ENCODE results near the gene NEDD8. TPM values are rescaled to one million over a fixed set of nuclear protein-coding genes. Genes with fewer than 3 reads are reported as not detected.

NEDD8 gene
- total and polyA plus RNA-seq, 9 donors: 180 to 245 (median 221) TPM

DNA sequence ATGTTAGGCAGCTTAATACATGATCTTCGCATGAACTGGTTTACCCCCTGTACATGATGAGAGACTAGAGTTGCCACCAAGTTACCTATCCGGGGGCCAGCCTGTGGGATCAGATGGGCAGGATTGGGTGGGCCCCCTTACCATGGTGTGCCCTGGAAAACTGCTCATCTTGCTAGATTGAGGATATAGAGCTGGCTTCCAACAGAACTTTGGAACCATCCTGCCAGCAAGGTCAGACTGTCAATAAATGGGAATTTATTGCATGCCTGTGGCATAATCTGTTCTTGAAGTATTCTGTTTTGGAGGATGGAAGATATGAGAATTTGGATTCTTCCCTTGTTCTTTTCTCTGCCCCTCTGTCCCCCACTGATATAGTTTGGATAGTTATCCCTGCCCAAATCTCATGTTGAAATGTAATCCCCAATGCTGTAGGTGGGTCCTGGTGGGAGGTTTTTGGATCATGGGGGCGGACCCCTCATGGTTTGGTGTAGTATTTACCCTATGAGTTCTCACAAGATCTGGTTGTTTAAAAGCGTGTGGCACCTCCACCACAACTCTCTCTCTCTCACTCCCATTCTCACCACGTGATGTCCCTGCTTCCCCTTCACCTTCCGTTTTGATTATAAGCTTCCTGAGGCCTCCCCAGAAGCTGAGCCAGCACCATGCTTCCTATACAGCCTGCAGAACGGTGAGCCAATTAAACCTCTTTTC, 33.2 kb downstream of the NEDD8 start:
- Histone ChIP-seq H3K27ac (ENCODE audit: low read length) (no peak overlapping the region), H3K9me3 (replicated peaks; ENCODE audit: control insufficient read depth, low read depth, low read length) (no peaks in the 10 kb centered on the region), H3K27me3 (ENCODE audit: control insufficient read depth, insufficient read depth, low read length) (no peaks in the 10 kb centered on the region), H3K36me3 (ENCODE audit: control insufficient read depth, insufficient read depth, low read length) (peaks cover 27% of the 10 kb centered on the region), H3K4me3 (ENCODE audit: low read length) (no peak overlapping the region), H3K4me1 (ENCODE audit: control insufficient read depth, insufficient read depth, low read length) (peaks cover 14% of the 10 kb centered on the region)
- 90% methylated on average over 3 of the region's 7 CpGs for WGBS (ENCODE audit: insufficient coverage)
- no peak for DNase-seq

- no peak overlapping the region for H3K4me3 ChIP-seq (ENCODE audit: low read length)
- H3K27me3 ChIP-seq (ENCODE audit: control insufficient read depth, insufficient read depth, low read length): no peaks in the 10 kb centered on the region
- no peak overlapping the region for H3K27ac ChIP-seq (ENCODE audit: low read length)
- H3K9me3 ChIP-seq (replicated peaks; ENCODE audit: control insufficient read depth, low read depth, low read length): no peaks in the 10 kb centered on the region
- WGBS (ENCODE audit: insufficient coverage): 63% methylated on average over 1 of the region's 2 CpGs
- peaks cover 14% of the 10 kb centered on the region for H3K4me1 ChIP-seq (ENCODE audit: control insufficient read depth, insufficient read depth, low read length)
- peaks cover 33% of the 10 kb centered on the region for H3K36me3 ChIP-seq (ENCODE audit: control insufficient read depth, insufficient read depth, low read length)
- no peak for DNase-seq
These were observed 35.1 kb downstream of the NEDD8 start for GRCh38 chr14:24197056-24197450.

DNA sequence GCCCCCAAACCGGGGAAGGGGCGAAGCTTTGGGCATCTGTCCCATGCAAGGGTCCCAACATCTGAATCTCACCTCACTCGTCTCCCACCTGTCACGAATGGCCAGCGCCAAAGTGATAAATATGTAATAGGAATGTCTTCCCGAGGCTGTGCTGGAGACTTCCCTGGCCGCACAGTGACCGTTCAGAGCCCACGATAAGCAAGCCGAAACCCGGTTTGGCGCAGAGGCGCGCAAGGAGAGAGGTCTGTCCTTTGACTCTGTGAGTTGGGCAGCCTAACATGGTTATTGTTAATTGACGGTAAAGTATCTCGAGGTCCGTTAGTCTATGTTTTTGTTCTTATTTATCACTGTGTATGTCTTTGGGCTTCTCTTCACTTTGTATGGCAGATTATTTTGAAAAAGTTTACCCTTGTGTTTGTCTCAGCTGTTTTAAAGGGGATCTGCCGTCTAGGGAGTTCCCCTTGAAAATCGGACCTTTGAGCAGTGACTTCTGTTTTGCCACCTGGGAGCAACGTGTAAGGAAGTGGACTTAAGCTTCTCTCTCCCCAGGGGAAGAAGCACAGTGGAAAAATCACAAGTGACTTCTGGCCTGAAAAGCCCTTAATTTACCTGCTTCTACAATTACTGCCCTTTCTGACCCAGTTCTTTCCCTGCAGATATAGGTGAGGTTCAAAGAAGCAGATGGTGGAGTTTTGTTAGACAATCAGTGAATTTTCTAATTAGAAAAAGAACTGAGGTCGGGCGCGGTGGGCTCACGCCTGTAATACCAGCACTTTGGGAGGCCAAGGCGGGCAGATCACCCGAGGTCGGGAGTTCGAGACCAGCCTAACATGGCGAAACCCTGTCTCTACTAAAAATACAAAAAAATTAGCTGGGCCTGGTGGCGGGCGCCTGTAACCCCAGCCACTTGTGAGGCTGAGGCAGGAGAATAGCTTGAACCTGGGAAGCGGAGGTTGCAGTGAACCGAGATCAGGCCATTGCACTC, 35.8 kb downstream of the NEDD8 start:
- Histone ChIP-seq H3K27ac (ENCODE audit: low read length) (peak overlapping the region; percentile 93), H3K4me1 (ENCODE audit: control insufficient read depth, insufficient read depth, low read length) (peaks cover 14% of the 10 kb centered on the region), H3K4me3 (ENCODE audit: low read length) (peak overlapping the region; percentile 77), H3K36me3 (ENCODE audit: control insufficient read depth, insufficient read depth, low read length) (peaks cover 33% of the 10 kb centered on the region), H3K27me3 (ENCODE audit: control insufficient read depth, insufficient read depth, low read length) (no peaks in the 10 kb centered on the region), H3K9me3 (replicated peaks; ENCODE audit: control insufficient read depth, low read depth, low read length) (no peaks in the 10 kb centered on the region)
- 11% methylated on average over 13 of the region's 33 CpGs for WGBS (ENCODE audit: insufficient coverage)
- peak; percentile 53 for DNase-seq

- no peaks in the 10 kb centered on the region for H3K9me3 ChIP-seq (replicated peaks; ENCODE audit: control insufficient read depth, low read depth, low read length)
- H3K4me1 ChIP-seq (ENCODE audit: control insufficient read depth, insufficient read depth, low read length): peaks cover 14% of the 10 kb centered on the region
- peak; percentile 96 for DNase-seq
- H3K27me3 ChIP-seq (ENCODE audit: control insufficient read depth, insufficient read depth, low read length): no peaks in the 10 kb centered on the region
- WGBS (ENCODE audit: insufficient coverage): under 1% methylated on average over 84 of the region's 89 CpGs
- H3K36me3 ChIP-seq (ENCODE audit: control insufficient read depth, insufficient read depth, low read length): peaks cover 34% of the 10 kb centered on the region
- peak within 1 kb of the TSS; percentile 77 for H3K4me3 ChIP-seq (ENCODE audit: low read length)
- H3K27ac ChIP-seq (ENCODE audit: low read length): peak within 1 kb of the TSS; percentile 93
These were observed 36.7 kb downstream of the NEDD8 start, which contains the start of gene TM9SF1 for GRCh38 chr14:24195186-24196070. Gene TM9SF1, minus strand, starts transcription at chr14:24195441. Its CDS starts 422 bp downstream, at chr14:24195019.

- DNase-seq: no peak
- peaks cover 14% of the 10 kb centered on the region for H3K4me1 ChIP-seq (ENCODE audit: control insufficient read depth, insufficient read depth, low read length)
- WGBS (ENCODE audit: insufficient coverage): 56% methylated on average over 8 of the region's 8 CpGs
- peaks cover 39% of the 10 kb centered on the region for H3K36me3 ChIP-seq (ENCODE audit: control insufficient read depth, insufficient read depth, low read length)
- no peaks in the 10 kb centered on the region for H3K9me3 ChIP-seq (replicated peaks; ENCODE audit: control insufficient read depth, low read depth, low read length)
- peak overlapping the region; percentile 77 for H3K4me3 ChIP-seq (ENCODE audit: low read length)
- H3K27me3 ChIP-seq (ENCODE audit: control insufficient read depth, insufficient read depth, low read length): no peaks in the 10 kb centered on the region
- H3K27ac ChIP-seq (ENCODE audit: low read length): peak overlapping the region; percentile 93
These were observed 37.3 kb downstream of the NEDD8 start for GRCh38 chr14:24194873-24195185.

DNA sequence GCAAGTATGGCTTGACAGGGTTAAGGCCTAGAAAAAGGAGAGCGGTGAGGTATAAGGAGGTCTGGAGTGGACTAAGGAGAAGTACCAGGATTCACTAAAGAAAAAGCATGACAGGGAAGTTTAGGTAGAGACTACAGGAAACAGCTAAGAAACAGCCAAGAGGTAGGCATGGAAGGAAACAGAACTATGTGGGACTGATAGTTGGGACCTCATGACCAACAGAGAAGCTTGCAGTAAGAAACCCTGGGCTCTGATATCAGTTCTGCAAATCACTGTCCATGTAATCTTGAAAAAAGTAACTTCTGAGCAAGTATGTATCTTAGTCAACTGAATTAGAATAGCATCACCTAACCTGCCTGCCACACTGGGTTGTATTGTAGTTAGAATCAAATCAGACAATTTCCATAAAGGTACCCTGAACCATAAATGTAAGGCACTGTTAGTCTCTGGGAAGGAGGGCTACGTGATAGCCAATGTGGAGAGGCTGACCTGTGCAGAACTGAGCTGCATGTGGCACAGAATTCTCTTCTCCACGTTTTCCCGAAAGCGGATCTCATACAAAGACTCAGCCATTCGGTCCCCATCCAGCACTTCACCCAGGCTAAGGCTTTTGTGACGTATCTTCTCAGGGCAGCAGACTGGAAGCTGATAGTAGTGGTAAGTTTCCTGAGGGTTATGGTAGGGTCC, 37.8 kb downstream of the NEDD8 start:
- no peak for DNase-seq
- H3K9me3 ChIP-seq (replicated peaks; ENCODE audit: control insufficient read depth, low read depth, low read length): no peaks in the 10 kb centered on the region
- 75% methylated on average over 2 of the region's 7 CpGs for WGBS (ENCODE audit: insufficient coverage)
- peaks cover 37% of the 10 kb centered on the region for H3K36me3 ChIP-seq (ENCODE audit: control insufficient read depth, insufficient read depth, low read length)
- H3K4me3 ChIP-seq (ENCODE audit: low read length): peak overlapping the region; percentile 77
- H3K27me3 ChIP-seq (ENCODE audit: control insufficient read depth, insufficient read depth, low read length): no peaks in the 10 kb centered on the region
- H3K27ac ChIP-seq (ENCODE audit: low read length): peak overlapping the region; percentile 93
- H3K4me1 ChIP-seq (ENCODE audit: control insufficient read depth, insufficient read depth, low read length): peaks cover 14% of the 10 kb centered on the region

- Histone ChIP-seq H3K27ac (ENCODE audit: low read length) (no peak overlapping the region), H3K9me3 (replicated peaks; ENCODE audit: control insufficient read depth, low read depth, low read length) (no peaks in the 10 kb centered on the region), H3K4me3 (ENCODE audit: low read length) (no peak overlapping the region), H3K27me3 (ENCODE audit: control insufficient read depth, insufficient read depth, low read length) (no peaks in the 10 kb centered on the region), H3K36me3 (ENCODE audit: control insufficient read depth, insufficient read depth, low read length) (peaks cover 31% of the 10 kb centered on the region), H3K4me1 (ENCODE audit: control insufficient read depth, insufficient read depth, low read length) (peaks cover 20% of the 10 kb centered on the region)
- 89% methylated on average over 12 of the region's 15 CpGs for WGBS (ENCODE audit: insufficient coverage)
- no peak for DNase-seq
These were observed 39.2 kb downstream of the NEDD8 start for GRCh38 chr14:24192933-24193332.

DNA sequence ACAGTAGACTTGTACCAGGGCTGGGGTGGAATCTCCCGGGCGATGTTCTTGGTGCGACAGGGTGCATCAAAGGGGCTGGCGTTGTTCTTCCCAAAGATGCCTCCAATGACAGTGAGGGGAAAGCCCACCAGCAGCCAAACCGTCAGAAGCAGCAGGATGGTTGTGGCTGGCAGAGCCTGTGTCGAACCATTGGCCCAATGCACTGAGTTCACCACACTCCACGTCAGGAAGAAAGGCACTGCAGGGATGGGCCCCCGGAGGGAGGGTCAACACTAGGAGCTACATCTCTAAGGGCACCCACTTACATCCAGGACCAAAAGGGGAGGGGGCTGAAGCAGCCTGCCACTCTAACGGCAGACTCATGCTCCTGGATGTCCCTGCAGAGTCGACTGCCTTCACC, 41.8 kb downstream of the NEDD8 start:
- no peak for DNase-seq
- Histone ChIP-seq H3K4me3 (ENCODE audit: low read length) (no peak overlapping the region), H3K9me3 (replicated peaks; ENCODE audit: control insufficient read depth, low read depth, low read length) (no peaks in the 10 kb centered on the region), H3K27me3 (ENCODE audit: control insufficient read depth, insufficient read depth, low read length) (no peaks in the 10 kb centered on the region), H3K36me3 (ENCODE audit: control insufficient read depth, insufficient read depth, low read length) (peaks cover 51% of the 10 kb centered on the region), H3K4me1 (ENCODE audit: control insufficient read depth, insufficient read depth, low read length) (peaks cover 23% of the 10 kb centered on the region), H3K27ac (ENCODE audit: low read length) (no peak overlapping the region)
- WGBS (ENCODE audit: insufficient coverage): 95% methylated on average over 6 of the region's 10 CpGs

- H3K36me3 ChIP-seq (ENCODE audit: control insufficient read depth, insufficient read depth, low read length): peaks cover 60% of the 10 kb centered on the region
- no peaks in the 10 kb centered on the region for H3K27me3 ChIP-seq (ENCODE audit: control insufficient read depth, insufficient read depth, low read length)
- no peaks in the 10 kb centered on the region for H3K9me3 ChIP-seq (replicated peaks; ENCODE audit: control insufficient read depth, low read depth, low read length)
- peaks cover 17% of the 10 kb centered on the region for H3K4me1 ChIP-seq (ENCODE audit: control insufficient read depth, insufficient read depth, low read length)
- H3K4me3 ChIP-seq (ENCODE audit: low read length): no peak overlapping the region
- H3K27ac ChIP-seq (ENCODE audit: low read length): no peak overlapping the region
- WGBS (ENCODE audit: insufficient coverage): 100% methylated on average over 5 of the region's 9 CpGs
- no peak for DNase-seq
These were observed 42.7 kb downstream of the NEDD8 start for GRCh38 chr14:24189460-24189859.
